GM12874 (cell line): Measurements from ENCODE around the gene PATZ1.

ENCODE experiments used
- TF ChIP-seq, protein P1 (sequence below): IDR thresholded peaks from 2 replicates; pipeline ENCODE4 v1.5.1; 2011; ENCODE audit warnings: low read depth, mild to moderate bottlenecking, control low read depth, low read length, moderate library complexity; ENCODE audit not compliant: insufficient read depth

Gene PATZ1

DNA sequence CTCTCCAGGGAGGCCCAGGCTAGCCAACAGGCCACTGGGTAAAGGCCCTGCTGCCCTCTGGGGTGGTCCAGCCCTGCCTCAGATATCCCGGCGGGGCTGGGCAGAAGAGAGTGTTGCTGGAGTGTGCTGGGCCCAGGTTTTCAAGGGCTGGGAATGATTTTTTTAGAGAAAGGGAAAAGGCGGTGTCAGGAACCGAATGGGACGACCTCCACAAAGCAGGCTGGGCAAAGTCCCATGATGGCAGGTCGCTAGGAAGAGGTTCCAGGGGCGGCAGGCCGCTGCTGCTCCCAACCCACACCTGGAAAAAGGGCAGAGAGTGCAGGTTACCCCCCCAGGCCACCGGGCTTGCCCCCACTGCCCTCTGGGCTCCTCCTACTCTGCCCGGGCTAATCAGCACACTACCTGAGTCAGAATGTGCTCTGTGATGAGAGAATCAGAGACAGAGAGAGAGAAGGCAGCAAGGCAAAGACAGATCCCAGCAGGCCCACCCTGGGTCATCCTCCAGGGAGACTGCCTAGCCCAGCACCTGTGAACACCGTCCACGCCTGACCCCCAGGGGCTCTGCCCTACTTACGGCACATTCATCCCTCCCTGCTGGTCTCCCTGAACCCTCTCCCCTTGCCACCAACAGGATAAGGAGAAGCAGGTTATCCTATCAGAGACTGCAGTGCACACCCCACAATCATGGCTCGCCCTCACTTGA lies 4.6 kb downstream of the PATZ1 start:
- TF ChIP-seq, protein P1, sequence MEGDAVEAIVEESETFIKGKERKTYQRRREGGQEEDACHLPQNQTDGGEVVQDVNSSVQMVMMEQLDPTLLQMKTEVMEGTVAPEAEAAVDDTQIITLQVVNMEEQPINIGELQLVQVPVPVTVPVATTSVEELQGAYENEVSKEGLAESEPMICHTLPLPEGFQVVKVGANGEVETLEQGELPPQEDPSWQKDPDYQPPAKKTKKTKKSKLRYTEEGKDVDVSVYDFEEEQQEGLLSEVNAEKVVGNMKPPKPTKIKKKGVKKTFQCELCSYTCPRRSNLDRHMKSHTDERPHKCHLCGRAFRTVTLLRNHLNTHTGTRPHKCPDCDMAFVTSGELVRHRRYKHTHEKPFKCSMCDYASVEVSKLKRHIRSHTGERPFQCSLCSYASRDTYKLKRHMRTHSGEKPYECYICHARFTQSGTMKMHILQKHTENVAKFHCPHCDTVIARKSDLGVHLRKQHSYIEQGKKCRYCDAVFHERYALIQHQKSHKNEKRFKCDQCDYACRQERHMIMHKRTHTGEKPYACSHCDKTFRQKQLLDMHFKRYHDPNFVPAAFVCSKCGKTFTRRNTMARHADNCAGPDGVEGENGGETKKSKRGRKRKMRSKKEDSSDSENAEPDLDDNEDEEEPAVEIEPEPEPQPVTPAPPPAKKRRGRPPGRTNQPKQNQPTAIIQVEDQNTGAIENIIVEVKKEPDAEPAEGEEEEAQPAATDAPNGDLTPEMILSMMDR = no peak

DNA sequence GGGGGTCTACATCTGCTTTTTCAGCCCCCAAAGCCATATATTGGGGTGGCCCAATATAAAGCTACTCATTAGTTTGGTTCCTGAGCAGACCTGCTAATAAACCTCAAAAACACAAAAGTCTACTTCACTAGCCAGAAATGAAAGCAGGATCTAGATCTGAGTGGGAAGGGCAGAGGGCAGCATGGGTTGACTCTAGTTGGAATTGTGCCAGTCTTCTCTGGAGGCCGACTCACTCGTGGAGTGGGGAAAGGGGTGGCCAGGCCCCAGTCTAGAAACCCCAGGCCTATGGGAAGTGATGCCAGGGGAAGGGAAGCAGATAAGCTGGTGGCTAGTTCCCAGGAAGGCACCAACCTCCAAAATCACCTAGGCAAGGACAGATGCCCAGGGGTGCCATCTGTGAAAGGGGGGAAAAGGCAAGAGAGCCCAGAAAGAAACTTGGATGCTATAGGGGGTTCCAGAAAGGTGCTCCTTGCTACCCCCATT lies 5.3 kb downstream of the PATZ1 start:
- TF ChIP-seq, protein P1 = no peak

DNA sequence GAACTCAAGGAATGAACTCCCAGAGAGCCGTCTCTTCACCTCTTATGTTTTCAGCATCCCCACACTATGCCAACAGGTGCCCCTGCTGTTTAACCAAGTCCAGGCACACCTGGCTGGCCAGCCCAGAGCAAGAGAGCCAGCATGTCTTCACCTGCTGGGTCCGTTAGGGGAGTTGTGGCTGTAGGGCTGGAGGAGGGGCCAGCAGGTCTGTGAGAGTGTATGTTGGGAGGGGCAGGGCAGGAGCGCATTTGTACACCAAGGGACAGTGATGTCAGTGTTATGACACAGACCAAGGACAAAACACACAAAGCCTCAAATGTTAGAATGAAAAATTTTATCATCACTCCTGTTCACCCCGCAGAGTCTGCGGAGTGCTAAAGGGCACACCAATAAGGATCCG lies 5.8 kb downstream of the PATZ1 start:
- TF ChIP-seq, protein P1 = no peak

DNA sequence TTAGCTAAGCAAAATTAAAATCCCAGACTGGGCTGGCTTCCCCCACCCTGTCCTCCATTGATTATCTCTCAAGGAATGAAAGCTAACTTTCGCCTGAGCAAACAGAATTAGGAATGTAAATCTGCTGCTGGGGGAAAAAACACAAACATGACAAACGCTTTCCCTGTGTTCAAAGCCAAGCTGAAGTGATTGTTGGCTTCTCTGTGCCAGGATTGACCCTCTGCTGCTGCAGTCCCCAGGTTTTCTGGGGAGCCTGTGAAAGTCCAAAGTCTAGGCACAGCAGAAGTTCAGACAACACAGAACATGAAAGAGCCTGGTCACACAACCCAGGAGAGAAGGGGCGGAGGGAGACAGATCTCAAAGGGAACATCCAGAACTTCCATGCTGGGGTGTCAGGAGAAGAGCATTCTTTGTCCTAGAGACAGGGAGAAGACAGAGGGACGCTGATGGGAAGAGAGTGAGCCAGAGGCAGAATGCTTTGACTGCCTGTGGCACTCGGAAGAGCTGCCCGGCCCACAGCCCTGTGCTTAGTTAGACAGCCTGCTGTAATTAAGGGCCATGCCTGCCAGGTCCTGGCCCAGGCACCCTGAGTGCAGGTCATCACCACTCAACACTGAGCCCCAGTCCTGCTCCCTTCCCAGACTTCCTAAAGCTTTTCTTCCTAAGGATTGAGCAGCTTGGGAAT lies 6.9 kb downstream of the PATZ1 start:
- TF ChIP-seq, protein P1 = no peak

GRCh38 chr22:31337178-31337577 lies 9.0 kb downstream of the PATZ1 start:
- TF ChIP-seq, protein P1 = no peak

GRCh38 chr22:31334329-31334728 lies 11.8 kb downstream of the PATZ1 start:
- TF ChIP-seq, protein P1 = no peak

DNA sequence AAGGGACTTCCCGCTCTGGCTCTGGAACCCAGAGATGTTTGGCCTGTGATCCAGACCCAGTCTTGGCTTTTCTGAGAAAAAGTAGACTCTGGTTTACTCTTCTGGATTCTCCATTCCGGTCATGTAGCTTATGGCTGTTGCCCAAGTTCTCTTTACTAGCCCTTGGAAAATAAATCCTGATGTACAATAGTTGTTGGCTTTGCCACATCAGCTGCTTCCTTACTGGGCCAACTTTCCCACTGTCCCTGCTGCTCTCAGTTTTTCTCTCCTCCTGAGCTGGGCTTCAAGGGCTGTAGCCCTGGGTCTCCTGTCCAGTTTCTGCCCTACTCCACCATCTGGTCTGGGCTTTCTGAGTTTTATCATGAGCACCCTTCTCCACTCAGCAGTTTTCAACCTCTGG lies 12.5 kb downstream of the PATZ1 start:
- TF ChIP-seq, protein P1 = no peak
